GM12801 (cell line): ENCODE measurements around the gene ITLN1.

Experiments used
- TF ChIP-seq, protein P1 (sequence below): IDR thresholded peaks from one replicate; pipeline ENCODE4 v1.5.1; 2011; ENCODE audit warnings: control low read depth; ENCODE audit not compliant: insufficient read length; ENCODE audit errors: extremely low read depth

The ITLN1 gene

DNA sequence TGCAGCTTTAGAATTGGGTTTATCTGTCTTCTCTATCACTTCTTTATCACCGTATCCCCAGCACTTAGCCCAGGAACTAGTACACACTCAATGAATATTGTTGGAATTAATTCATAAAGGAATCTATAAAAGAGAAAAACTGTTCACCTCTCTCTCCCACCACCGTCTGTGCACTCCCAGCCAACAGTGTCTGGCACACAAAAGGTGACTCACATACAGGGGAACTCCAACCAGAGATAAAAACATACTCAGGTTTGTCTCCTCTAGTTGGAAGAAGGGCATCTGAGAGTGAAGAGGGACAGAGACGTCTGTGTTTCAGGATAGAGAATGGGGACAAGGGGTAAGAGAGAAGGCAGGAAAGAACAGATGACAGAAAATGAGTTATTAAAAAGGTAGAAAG, 10.0 kb downstream of the ITLN1 start:
- TF ChIP-seq, protein P1, sequence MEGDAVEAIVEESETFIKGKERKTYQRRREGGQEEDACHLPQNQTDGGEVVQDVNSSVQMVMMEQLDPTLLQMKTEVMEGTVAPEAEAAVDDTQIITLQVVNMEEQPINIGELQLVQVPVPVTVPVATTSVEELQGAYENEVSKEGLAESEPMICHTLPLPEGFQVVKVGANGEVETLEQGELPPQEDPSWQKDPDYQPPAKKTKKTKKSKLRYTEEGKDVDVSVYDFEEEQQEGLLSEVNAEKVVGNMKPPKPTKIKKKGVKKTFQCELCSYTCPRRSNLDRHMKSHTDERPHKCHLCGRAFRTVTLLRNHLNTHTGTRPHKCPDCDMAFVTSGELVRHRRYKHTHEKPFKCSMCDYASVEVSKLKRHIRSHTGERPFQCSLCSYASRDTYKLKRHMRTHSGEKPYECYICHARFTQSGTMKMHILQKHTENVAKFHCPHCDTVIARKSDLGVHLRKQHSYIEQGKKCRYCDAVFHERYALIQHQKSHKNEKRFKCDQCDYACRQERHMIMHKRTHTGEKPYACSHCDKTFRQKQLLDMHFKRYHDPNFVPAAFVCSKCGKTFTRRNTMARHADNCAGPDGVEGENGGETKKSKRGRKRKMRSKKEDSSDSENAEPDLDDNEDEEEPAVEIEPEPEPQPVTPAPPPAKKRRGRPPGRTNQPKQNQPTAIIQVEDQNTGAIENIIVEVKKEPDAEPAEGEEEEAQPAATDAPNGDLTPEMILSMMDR, result no peak

DNA sequence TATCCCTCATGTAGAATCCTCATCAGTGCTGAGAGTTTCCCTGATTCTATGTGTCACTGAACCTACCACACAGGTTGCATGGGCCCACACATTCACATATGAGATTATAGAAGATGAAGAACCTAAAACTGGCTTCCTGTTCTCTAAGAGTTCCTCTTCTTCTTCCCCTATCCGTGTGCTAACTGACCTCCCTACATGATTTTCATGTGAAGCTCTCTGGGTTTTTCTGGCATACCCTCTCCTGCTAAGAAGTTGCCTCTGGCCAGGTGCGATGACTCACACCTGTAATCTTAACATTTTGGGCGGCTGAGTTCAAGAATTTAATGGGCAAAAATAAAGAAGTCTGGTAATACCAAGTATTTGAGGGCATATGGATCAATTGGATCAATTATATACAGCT, 16.8 kb downstream of the ITLN1 start:
- TF ChIP-seq, protein P1, result no peak

DNA sequence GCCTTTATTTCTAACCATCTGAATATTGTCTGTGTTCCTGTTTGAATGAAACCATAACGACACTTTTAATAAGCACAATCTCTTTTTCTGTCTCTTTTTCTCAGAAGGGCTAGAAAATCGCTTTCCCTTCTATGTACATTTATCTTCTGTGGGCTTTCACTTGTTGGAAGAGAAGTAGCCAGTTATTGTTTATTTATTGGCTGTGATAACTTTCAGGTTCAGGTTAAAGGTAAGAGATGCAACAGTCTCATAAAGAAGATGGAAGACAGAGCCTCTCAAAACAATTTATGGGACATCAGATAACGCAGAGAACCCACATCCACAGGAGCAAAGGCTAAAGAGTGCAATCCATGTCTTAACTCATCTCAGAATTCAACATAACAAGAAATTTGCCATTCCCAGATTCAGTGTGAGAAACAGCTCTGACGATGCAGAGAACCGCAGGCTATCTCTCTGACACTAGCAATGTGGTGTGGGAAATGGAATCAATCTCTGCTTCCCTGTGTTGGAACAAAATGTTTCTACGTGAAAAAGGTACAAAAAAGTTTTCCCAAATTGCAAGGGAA, 18.2 kb downstream of the ITLN1 start:
- TF ChIP-seq, protein P1, result no peak

DNA sequence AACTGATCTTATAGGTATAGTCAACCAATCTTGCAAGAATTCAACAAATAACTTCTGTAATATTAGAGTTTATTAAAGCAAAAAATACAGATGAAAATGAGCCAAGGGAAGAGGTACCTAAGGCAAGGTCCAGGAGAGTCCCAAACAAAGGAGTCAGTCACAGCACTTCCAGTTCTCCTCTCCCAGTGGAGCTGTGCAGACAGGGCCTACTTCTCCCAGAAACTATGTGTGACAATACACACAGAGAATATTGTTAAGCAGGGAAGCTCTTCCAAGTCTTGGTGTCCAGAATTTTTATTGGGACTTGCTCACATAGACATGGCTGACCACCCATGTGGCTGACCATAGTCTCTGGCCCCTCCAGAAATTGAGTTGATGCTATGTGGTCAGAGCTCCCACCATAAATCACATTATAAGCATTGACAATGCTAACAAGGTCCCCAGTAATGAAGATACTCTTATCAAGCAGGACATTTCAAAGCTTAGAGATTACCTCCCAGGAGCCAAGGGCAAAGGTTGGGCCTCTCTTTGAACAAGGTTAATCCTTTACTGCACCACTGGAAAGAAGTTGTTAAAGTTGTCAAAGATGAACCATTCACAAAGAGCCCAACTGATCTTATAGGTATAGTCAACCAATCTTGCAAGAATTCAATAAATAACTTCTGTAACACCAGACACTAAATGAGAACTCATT, 18.8 kb downstream of the ITLN1 start:
- TF ChIP-seq, protein P1, result no peak

DNA sequence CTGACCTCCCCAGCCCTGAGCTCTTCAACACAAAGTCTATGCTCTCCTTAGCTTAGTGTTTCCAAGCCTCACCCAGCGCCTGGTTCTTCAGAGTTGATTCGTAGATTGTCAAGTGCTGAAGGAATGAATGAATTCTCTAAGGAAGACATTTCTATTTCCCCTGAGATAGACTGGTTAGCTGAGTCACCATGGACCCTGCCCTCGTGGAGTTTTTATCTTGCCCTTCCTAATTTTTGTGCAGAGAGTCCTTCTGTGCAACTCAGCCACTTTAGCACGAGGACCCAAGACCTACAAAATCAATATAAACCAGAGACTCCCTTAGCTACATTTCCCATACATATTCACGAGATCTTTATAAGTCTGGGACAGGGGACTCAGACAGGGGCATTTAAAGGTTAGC, 19.6 kb downstream of the ITLN1 start:
- TF ChIP-seq, protein P1, result no peak

DNA sequence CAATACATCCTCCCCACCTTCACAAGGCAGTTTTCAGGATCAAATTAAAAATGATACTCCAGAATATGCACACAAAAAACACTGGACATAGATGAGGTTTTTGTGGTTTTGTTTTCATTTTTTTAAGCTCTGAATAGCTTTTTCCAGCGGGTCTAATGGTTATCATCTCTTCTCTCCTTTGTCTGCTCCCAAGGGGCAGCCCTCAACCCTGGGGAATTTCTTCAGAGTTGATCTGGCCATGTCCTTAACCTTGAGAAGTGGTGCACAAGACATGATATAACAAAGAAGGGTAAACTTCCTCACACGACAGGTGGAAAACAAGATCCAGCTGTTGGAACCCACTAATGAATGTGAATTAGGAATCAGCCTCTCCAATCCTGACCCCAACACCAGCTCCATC, 20.8 kb downstream of the ITLN1 start:
- TF ChIP-seq, protein P1, result no peak

DNA sequence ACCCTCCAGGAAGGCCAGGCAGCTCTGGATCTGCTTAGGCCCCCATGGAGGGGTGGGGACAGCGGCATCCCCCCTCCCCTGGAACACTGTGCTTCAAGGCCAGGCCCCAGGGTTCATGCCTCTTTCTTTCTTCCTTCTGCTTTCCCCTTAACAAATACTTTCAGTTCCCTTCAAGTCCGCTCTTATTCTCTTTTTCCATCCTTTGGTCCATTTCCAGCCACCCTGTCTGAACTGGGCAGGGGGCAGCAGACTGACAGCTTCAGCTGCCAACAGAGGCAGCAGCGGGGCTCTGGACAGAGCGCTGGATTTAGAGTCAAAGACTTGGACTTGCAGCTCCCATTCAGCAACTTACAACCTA, 21.2 kb downstream of the ITLN1 start:
- TF ChIP-seq, protein P1, result no peak
